Stimulated activated CD8-positive, alpha-beta memory T cell treated with anti-CD3 and anti-CD28 coated beads, Interleukin-4, amount 100 ng/mL, for 1 hour (primary cell): ENCODE measurements around the gene POU2F1.

ENCODE experiments used
- DNase-seq, 2 donors: peaks; one replicate each; pipeline ENCODE4 v3.0.0-alpha.2; 2020; ENCODE audit warnings: low read depth in 2 of 2, low spot score in 1 of 2

The POU2F1 gene

DNA sequence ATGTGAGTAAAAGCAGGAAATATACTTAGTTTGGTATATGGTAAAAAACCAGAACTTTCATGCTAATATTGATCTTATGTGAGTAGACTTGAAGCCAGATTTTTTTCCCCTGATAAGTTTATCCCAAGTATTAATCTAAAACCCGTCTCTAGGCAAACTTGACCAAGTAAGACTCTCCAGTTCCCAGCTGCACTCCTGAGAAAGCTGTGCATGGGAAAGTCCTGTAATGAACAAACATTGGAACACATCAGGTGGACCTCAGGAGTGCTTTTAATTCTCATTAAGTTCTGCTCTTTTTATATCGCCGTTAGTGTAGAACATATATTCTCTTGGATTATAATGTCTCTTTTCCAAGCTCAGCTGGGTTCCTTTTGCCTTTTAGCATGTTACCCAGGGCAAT lies 192.6 kb downstream of the POU2F1 start:
- DNase-seq = no peak

DNA sequence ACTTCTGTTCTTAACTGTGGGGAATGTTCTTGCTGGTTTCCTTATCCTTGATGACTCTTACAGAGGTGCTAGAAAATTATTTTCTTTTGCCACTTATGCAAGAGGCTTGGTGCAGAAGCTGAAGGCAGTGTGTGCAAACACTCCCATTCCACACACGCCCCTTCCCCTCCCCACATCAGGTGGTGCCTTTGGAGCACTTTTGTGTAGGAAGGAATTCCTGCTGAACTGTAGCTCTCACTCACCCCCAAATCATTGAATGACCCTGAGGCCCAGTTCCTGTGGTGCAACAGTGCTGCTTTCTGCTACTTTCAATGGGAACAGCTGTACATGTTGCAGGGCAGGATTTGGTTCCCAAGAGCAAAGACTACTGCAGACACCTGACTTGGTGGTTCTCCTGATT lies 195.8 kb downstream of the POU2F1 start:
- DNase-seq = no peak

DNA sequence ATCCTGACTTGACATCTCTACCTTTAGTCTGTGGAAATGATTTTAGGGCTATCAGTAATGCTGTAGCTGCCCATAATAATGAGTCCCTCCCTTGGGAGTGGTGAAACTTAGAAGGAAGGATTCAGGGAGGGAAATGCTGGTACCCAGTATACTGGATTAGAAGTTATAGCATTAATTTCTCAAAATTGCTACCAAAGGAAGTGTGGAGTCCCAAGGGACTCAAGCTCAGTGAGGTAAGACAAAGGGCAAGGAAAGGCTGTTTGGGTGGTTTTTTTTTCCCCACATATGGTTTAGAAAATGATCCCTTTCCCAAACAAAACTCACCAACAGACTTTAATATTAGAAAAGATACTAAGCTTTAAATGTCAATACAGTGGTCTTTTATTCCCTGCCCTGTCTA lies 197.7 kb downstream of the POU2F1 start:
- DNase-seq = no peak

DNA sequence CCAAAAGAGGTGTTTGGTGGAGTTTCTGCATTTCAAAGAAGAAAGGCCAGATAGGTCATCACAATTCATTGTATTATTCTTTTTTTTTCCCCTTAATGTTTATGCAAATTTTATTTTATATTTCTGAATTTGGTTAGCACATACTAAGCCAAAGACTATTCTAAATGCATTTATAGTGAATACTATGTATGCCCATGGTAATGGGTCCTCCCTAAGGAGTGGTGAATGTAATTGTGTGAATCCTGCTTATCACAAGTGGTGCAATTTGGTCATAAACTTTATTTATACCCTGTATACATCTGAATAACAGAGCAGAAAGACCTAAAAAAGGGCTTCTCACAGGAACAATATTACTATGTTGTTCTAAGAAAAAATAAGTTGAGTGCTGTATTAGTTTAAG lies 198.6 kb downstream of the POU2F1 start:
- DNase-seq = no peak

DNA sequence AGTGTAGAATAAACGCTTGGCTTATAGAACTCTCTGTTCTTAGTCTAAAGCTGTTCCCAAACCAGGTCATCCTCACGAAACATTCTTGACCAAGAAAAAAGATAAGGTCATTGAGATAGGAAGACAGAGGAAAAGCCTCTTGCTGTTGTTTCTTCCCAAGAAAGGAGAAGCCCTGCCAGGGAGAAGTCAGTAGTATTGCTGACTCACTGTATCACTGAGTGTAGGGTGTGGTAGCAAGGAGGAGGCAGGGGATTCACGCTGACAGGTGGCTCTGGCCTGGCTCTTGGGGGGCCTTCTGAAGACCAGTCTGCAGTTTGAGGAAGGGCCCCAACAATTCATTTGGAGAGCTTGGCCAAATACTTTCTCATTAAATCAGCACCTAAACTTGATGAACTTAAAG lies 199.8 kb downstream of the POU2F1 start:
- DNase-seq = no peak

DNA sequence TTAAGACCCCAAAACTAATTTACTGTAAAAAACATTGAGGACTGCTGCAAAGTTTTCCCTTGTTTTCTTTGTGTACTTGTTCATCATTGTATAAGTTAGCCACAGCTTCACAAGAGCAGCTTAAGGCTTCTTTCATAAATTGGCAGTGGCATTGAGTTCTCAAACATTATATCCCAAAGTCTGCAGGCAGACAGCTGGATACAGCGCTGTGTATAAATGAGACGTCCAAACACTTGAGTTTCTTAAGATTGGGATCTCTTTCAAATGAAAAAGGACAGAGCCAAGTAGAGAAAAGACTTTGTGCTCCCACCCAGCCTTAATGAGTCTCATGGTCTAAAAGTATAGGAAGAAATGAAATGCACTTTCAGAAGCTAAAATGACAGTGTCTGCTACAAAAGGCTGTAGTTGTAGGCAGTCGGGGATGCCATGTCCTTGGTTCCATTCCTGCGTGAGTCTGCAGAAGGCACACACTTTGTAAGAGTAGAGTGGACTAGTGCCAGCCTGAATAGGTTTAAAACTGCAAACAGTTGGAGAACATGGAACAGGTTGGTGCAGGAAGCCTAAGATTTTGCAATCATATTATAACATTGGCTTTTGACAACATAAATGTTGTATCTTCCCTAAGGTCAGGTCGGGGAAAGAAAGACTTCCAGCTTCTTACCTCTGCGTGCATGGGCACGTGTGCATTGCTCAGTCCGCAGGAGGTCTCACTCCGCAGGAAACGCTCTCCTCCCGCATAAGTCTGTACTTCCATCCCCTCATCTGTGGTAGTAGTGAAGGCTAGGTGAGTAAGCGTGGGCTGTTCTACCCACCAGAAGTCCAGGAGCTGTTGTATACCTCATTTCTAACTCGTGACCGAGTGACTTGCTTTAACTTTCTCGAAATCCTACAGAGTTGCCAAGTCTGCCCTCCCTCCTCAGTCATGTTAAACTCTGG lies 203.3 kb downstream of the POU2F1 start:
- no peak for DNase-seq

DNA sequence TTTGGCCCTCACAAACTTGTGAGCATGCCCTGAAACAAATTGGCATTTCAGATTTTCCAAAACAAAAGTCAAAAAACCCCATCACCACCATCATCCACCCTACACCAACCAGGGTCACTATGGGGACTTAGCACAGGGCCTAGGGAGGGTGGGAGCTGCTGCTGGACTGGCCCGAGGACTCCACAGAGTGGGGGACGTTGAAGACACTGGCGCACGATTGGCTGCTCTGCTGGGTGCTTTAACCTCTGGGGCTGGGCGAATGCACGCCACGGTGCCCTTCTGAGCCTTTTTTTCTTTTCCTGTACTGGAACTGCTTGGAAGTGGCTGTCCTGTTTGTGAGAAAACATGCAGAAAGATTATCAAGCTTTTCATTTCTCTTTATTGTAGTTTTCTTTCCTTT lies 204.8 kb downstream of the POU2F1 start:
- no peak for DNase-seq

DNA sequence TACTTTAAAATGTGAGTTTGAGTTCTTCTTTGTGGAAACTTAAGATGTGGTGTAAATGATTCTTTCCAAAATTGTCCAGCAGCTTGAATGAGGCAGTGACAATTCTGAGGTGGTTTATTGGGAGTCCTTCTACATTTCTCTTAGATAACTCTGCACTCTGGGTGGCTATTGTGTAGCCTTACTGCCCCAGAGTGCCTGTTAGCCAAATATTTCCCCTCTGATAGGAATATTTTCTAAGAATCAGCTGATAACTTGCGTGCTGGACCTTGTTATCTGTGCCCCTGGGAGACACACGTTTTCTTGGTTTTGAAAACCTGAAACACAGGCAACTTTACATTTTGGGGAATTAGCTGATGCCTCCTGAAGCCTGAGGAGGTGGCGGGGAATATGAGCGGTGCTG lies 206.0 kb downstream of the POU2F1 start:
- no peak for DNase-seq

DNA sequence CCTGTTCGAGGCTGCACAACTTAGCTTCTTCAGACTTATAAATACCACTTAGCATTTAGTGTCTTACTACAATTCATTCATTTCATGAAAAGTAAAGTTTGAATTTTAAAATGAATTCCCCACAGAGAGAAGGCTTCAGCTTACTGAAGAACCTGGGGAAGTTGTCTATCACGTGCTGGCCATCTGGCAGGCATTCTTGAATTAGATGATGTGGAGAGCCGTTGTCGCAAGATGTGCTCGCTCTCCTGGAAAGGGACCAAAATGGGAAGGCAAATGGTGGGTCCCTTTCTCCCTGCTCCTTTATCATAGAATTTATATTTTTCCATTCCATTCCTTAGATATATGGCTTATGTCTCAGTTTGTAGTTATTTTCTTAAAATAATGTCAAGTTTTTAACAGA lies 207.2 kb downstream of the POU2F1 start:
- DNase-seq = no peak

DNA sequence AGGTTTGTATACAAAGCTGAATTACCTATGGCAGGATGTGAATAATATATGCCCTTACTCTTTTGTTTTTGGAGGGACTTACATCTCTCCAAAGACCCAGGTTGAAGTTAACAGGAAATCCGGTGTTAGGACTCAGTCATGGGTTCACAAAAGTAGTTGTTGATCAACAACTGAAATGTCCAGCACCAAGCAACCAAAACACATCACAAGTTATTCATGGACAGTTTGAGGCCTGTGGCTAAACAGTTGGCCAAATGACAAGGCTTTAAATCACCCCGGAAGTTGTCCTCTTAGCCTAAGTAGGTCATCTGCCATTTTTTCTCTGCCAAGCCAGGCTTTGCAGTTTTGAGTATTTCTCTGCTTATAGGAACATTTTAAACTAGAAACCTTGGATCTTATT lies 207.7 kb downstream of the POU2F1 start:
- no peak for DNase-seq

DNA sequence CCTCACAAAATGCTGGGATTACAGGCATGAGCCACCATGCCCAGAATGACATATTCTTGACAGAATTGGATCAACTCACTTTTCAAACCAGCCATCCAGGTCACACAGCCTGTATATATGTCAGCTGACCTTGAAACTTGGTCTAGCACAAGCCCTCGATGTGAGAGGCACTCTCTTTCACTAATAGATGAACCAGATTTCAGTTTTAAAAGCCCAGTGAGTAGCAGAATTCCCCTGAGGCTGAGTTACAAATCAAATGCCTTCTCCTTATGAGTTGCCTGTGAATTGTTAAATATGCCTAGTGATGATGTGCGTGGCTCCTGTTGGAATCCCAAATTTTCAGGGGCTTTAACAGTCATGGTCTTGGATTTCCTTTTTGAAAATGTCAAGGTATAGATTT lies 208.9 kb downstream of the POU2F1 start:
- no peak for DNase-seq

DNA sequence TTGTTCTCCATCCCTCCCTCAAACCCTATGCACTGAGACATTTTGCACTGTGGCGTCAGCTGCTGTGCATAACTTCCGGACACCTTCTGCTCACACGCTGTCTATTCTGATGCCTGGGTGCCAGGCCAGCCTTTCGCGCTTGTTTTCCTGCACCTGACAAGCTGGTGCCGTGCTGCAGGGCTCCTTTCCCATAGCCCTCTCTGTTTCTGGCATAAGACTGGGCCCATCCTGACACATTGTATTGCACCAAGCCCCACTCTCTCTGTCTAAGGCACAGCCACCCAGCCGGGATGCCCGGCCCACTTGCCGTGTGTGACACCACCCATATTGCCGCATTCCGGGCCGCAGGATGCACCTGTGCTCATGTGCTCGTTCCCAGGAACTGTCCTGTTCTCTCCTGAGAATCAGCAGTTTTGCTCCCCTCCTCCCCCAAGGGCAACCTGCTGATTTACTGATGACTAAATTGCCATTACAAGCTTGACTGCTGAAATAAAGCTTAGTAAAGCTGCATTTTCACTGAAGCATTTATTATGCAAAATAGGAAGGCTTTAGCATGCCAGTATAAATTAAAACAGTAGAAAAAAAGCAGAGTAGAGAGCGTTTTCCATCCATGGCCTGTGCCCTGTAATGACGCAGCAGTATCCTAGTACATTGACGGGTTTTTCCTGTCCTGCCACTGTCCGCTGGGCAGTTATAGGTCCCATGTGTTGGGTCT lies 209.6 kb downstream of the POU2F1 start:
- no peak for DNase-seq

DNA sequence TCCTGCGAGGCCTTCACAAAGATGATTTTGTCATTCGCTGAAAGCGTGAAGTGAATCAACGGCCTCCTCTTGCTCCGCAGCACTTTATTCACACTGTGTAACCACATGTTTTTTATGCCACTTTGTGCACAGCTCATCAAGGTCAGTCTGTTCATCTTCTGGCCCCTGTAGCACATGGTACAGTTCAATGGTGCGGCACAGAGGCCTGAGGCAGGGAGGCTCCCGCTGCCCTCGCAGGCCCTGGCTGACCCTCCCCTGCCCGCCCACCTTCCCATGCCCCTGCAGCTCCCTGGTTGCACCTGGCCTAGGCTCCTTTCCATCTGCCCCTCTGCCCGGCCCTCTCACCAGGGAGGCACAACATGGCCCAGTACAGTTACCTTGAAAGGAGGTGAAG lies 210.2 kb downstream of the POU2F1 start:
- DNase-seq = no peak

DNA sequence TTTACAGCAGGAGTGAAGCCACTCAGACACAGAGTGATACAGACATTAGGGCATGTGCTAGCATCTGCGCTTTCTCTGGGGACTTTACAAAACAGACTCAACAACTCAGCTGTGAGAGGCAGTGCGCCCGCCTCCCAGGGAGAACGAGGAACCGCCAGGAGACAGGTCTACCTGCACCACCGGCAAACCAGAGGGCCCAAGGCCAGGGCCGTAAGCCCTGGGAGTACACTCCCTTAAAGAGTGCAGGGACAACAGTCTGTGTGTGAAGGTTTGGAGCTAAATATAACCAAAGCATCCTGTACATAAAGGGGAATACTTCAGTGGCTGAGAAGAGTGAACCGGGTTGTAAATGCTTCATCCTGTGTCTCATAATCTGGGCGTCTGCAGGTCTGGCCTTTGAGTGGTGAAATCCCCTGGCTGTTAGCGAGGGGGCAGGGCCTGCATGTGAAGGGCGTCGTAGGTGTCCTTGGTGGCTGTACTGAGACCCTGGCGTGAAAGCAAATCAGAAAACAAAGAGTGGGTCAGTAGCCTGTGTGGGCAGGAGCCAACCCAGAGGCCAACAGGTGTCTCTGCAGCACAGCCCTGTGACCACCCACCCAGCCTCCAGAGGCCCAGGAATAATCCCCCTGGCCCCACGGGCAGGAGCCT lies 210.7 kb downstream of the POU2F1 start:
- no peak for DNase-seq

DNA sequence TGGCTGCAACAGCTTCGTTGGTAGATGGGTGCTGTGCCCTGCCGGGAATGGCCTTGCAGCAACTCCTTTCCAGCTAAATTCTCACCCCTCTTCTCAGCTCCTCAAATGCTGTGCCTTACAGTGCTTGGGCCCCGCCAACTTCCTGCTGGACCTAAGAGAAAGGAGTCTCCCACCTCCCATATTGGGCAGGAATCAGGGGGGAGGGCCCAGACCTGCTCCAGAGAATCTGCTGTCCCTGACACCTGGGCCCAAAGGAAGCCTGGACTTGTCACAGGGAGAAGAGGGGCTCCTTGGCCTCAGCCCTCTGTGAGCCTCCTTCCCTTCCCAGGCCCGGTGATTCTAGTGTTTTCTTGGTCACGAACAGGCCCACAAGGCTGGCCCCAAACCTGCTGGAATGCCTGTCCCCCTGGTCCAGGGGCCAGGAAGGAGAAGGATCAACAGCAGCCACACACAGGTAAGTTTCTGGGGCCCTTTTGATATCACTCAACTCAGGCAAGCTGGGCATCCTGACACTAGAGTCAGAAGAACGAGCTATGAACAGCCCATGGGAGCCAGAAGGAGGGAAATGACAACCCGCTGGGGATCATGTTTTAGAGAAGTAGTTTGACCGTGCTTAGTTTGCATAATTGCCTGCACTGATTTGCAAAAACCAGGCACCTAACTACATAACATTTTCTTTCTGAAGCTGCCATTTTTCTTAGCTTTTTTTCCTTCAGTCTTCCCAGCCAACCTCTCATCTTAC lies 211.4 kb downstream of the POU2F1 start:
- no peak for DNase-seq

DNA sequence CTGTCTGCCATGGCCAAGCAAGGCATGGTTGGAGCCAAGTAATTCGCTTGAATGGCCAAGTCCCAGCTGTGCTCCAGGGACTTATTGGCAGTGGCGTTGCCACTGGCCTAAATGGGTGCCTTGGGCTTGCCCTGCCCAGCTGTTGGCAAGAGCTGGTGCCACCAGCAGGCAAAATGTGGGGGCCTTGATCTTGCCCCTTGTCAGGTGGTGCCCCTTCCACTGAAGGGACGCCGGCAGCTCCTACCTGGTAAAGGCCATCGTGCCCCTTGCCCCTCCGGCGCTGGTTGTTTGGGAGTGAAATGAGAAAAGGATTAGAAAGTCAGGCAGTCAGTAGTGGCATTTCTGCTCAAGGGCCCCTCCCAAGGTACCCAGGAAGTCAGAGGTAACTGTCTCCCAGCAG lies 212.1 kb downstream of the POU2F1 start:
- DNase-seq = no peak

DNA sequence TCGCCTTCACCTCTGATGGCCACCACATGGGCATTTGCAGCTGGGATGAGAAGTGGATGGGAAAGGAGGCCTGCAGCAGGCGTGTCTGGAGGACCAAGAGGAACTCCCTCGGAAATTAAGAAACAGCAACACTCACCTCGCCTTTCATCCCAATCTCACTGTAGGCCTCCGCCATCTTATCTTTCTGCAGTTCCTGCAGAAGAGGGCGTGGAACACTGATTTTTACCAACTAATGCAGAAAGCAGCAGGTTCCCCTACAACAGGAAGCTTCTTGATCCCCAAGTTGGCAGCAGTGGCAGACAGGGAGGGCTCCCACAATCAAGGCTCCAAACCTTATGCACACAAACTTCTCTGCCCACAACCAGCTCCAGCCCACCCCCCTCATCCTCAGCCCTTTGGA lies 213.2 kb downstream of the POU2F1 start:
- no peak for DNase-seq

DNA sequence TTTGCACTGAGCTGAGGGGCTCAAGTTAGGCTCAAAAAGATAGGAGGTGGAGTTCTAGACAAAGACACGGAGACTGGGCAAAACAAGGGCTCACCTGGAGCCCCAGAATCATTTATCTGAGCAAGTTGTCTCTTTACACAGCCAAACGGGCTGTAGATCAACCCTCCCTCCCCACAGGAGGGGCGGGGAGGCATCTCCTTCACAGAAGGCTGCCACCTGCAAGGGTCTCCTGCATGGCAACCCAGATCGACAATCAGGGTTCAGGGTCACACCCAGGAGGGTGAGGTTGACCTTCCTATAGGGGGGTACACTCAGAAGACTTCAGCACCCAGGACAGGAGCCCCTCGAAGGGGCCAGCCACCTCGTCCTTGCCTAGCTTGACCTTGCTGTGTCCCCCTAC lies 213.6 kb downstream of the POU2F1 start:
- no peak for DNase-seq

DNA sequence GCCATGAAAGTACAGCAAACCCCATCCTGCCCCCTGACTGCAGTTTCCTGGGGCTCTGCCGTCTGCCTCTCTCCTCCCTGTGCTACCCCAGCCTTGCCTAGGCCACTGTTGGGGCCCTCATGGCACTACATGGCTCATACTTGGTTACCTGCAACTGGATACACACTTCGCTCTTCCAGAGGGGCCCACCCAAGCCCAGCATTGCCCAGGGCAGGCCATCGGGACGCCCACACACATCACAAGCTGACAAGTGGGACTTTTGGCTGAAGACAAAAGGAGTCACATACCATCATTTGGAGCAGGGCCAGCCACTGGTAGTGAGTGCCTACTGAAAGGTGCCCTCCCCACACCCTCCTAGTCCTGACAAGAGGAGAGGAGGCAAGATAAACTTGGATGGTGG lies 214.8 kb downstream of the POU2F1 start:
- no peak for DNase-seq

DNA sequence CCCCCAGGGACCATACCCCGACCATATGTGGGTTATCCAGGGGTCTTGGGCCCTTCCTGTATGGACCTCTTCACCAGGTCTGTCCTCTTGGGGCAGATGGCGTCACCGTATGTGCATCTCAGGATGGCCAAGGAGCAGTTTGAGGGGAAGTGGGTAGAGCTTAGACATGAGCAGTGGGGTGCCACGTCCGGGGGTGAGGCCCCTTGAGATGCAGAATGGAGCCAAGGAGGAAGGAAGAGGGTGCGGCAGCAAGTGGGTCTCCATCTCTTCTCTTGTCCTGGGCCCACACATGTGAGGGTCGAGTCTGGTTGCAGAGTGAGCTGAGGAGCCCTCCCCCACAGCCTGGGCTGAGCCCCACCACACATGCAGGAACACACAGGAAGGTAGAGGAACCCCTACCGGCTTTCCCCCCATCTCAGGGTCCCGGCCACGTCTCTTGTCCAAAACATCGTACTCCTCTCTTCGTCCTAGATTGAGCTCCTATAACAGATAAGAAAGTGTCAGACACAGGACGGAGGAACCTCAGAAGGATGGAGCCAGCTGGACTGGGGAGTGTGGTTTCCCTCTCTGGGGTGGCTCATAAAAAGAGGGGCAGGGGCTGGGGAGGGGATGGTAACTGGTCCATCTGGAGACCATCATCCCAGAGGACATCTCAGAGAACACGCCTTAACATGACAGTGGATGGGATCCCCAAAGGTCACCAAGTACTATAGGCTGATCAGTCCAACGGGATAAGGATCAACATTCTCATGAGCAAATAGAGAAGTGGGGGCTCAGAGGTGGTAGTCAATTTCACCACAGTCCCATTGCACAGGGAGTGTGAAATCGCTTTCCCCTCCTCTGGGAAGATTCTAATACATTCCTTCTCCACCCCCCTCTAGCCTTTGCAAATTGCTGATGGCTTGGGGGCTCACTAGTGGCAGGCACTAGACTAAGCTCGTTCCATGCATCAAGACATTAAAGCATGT lies 217.8 kb downstream of the POU2F1 start:
- DNase-seq = no peak
